OCI-LY7 (cell line): Measurements from ENCODE around the gene ZW10. TPM values are rescaled to one million over a fixed set of nuclear protein-coding genes. Genes with fewer than 3 reads are reported as not detected.
"Not testable (repeated sequence)": the region's sequence is repeated elsewhere in the genome, so short reads cannot be mapped to it uniquely, and the experiment has no call there.

ENCODE experiments used
- BruUV-seq: library from RNA; stranded (reverse); fragments of 400-500 nt; replicated peaks from 2 replicates; lab custom pipeline; 2021; lab: Mats Ljungman, UMichigan
- CTCF ChIA-PET: fragments of 300-600 bp; sonication (Branson Sonifier 250); formaldehyde crosslinking; loops from one replicate; lab custom pipeline; 2022; ENCODE audit warnings: antibody characterized with exemption; ENCODE audit not compliant: unreplicated experiment; lab: Charles Lee
- POLR2A ChIA-PET: fragments of 300-600 bp; sonication (Branson Sonifier 250); formaldehyde crosslinking; loops from one replicate; lab custom pipeline; 2022; ENCODE audit warnings: antibody characterized with exemption; lab: Charles Lee
- DNase-seq: peaks from one replicate; pipeline ENCODE4 v3.0.0-alpha.2; 2015; ENCODE audit warnings: low spot score
- H2AFZ ChIP-seq: fragments of 200-600 bp; sonication (generic), shearing (Covaris generic); 2 replicates; pipeline ENCODE4 v1.6.1; 2014; ENCODE audit warnings: mild to moderate bottlenecking, antibody characterized with exemption, low read length, moderate library complexity
- H3K27ac ChIP-seq: fragments of 200-600 bp; sonication (generic); 2 replicates; pipeline ENCODE4 v1.5.1; 2014; ENCODE audit warnings: mixed run types, low read depth, mild to moderate bottlenecking, moderate library complexity, low read length, inconsistent platforms; ENCODE audit not compliant: poor library complexity, severe bottlenecking
- H3K36me3 ChIP-seq: fragments of 200-600 bp; sonication (generic); 2 replicates; pipeline ENCODE4 v1.6.1; 2014; ENCODE audit warnings: mild to moderate bottlenecking, antibody characterized with exemption, low read length, moderate library complexity, mixed read lengths; ENCODE audit not compliant: insufficient read depth
- H3K4me1 ChIP-seq: fragments of 200-600 bp; sonication (generic); 2 replicates; pipeline ENCODE4 v1.5.1; 2014; ENCODE audit warnings: mild to moderate bottlenecking, low read length; ENCODE audit not compliant: insufficient read depth, poor library complexity, severe bottlenecking
- H3K4me2 ChIP-seq: fragments of 200-600 bp; sonication (generic); 2 replicates; pipeline ENCODE4 v1.6.1; 2014; ENCODE audit warnings: mild to moderate bottlenecking, low read length
- H3K4me3 ChIP-seq: fragments of 200-600 bp; sonication (generic); 2 replicates; pipeline ENCODE4 v1.5.1; 2014; ENCODE audit warnings: mild to moderate bottlenecking, low read depth, low read length; ENCODE audit not compliant: poor library complexity, severe bottlenecking
- H3K79me2 ChIP-seq: fragments of 200-600 bp; sonication (generic); 2 replicates; pipeline ENCODE4 v1.6.1; 2016; ENCODE audit warnings: low read depth, mild to moderate bottlenecking, low read length, moderate library complexity, mixed read lengths; ENCODE audit not compliant: insufficient read depth
- H3K9me2 ChIP-seq: fragments of 200-600 bp; sonication (generic); 2 replicates; pipeline ENCODE4 v1.6.1; 2016; ENCODE audit warnings: mild to moderate bottlenecking, low read length, mixed read lengths; ENCODE audit not compliant: insufficient read depth
- H3K9me3 ChIP-seq: fragments of 200-600 bp; sonication (generic); 2 replicates; pipeline ENCODE4 v1.6.1; 2014; ENCODE audit warnings: mild to moderate bottlenecking, mixed run types, low read length, mixed read lengths
- H4K20me1 ChIP-seq: fragments of 200-600 bp; sonication (generic); 2 replicates; pipeline ENCODE4 v1.6.1; 2014; ENCODE audit warnings: mild to moderate bottlenecking, antibody characterized with exemption, low read length, moderate library complexity, mixed read lengths; ENCODE audit not compliant: insufficient read depth
- EZH2phosphoT487 ChIP-seq: fragments of 200-600 bp; sonication (generic); IDR thresholded peaks from 2 replicates; pipeline ENCODE4 v1.6.1; 2018; ENCODE audit warnings: low read depth, borderline replicate concordance, mild to moderate bottlenecking, mixed run types, antibody characterized with exemption, low read length, moderate library complexity, mixed read lengths
- intact Hi-C: fragments of 100-400 bp; cut with micrococcal nuclease; formaldehyde crosslinking; loops from one replicate; pipeline ENCODE4 v1.10.0; 2022; ENCODE audit not compliant: unreplicated experiment
- total RNA-seq, 2 experiments: library from RNA; depleted of rRNA in 1 of 2; stranded (reverse); fragments of >200 nt in 1 of 2; shearing (Covaris generic) in 1 of 2; gene quantifications; 2 replicates each; pipeline ENCODE4 v1.2.3, GENCODE V29; 2014 to 2022
- TF ChIP-seq, protein P1 (sequence below): fragments of 200-600 bp; sonication (generic); conservative IDR thresholded peaks from 2 replicates; pipeline ENCODE4 v1.5.1; 2014; ENCODE audit warnings: mild to moderate bottlenecking, antibody characterized with exemption, low read length, moderate library complexity, mixed read lengths

Gene ZW10
- total RNA-seq, 2 experiments from 2014 or later, result 18.9 to 19.9 TPM

DNA sequence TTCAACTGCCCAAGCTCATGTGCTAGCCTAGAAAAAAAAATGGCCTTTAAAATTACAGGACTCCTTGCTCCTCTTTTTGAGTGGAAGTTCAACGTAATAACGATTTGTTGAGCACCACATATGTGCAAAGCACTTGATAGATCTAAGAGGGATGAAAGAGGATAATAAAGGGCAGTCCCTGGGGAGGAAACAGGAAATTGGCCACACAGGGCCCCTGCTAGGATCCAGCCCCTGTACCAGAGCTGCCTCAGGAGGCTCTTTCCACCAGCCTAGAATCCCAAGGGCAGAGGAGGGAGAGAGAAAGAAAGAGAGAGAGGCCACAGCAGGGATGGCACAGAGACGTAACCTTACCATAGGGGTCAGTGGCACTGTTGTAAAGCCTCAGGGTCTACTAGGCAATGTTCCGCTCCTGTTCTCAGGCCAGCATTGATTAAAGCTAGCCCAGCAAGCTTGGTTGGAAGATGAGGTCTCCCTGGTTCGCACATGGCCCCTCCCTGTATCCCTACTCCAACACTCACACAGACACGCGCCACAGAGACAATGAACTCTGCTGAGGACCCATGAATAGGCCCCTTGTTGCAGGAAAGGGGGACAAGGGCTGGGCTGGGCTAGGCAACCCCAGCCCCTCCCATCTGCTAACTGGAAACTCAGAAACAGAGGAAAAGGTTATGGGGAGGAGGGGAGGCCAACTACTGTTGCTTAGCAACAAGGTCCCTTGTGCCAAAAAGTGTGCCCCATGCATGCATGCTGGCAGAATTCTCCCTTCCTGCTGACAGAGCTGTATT is 67.4 kb downstream of the ZW10 start, which contains the start of gene TMPRSS5:
Gene TMPRSS5 (minus strand): TSS at position 438 of the 785 bp plus-strand sequence. CDS start 84 bp downstream, at position 354.
- CTCF ChIA-PET, result no interaction called here
- POLR2A ChIA-PET, result no interaction called here
- TF ChIP-seq EZH2phosphoT487, result no peak
- TF ChIP-seq, protein P1, sequence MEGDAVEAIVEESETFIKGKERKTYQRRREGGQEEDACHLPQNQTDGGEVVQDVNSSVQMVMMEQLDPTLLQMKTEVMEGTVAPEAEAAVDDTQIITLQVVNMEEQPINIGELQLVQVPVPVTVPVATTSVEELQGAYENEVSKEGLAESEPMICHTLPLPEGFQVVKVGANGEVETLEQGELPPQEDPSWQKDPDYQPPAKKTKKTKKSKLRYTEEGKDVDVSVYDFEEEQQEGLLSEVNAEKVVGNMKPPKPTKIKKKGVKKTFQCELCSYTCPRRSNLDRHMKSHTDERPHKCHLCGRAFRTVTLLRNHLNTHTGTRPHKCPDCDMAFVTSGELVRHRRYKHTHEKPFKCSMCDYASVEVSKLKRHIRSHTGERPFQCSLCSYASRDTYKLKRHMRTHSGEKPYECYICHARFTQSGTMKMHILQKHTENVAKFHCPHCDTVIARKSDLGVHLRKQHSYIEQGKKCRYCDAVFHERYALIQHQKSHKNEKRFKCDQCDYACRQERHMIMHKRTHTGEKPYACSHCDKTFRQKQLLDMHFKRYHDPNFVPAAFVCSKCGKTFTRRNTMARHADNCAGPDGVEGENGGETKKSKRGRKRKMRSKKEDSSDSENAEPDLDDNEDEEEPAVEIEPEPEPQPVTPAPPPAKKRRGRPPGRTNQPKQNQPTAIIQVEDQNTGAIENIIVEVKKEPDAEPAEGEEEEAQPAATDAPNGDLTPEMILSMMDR, result no peak
- Histone ChIP-seq H3K4me1 (no peaks in the 10 kb centered on the region), H3K9me3 (no peaks in the 10 kb centered on the region), H3K27ac (no peak within 1 kb of the TSS), H3K4me3 (no peak within 1 kb of the TSS), H3K79me2 (no peaks in the 10 kb centered on the region), H3K36me3 (no peaks in the 10 kb centered on the region), H4K20me1 (no peaks in the 10 kb centered on the region), H3K9me2 (no peaks in the 10 kb centered on the region), H3K4me2 (no peak within 1 kb of the TSS), H2AFZ (no peak within 1 kb of the TSS)
- intact Hi-C loops, result no loop called here
- DNase-seq, result no peak
- BruUV-seq, result no TSS peak

DNA sequence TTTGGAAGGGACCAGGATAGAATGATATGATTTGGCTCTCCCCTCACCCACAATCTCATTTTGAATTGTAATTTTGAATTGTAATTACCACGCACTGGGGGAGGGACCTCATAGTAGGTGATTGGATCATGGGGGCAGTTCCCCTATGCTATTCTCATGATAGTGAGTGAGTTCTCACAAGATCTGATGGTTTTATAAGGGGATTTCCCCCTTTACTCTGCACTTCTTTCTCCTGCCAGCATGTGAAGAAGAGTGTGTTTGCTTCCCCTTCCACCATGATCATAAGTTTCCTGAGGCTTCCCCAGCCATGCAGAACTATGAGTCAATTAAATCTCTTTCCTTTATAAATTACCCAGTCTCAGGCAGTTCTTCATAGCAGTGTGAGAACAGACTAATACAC is 69.9 kb downstream of the ZW10 start:
- H3K9me3 ChIP-seq, BruUV-seq, H3K4me3 ChIP-seq, POLR2A ChIA-PET, H3K79me2 ChIP-seq, H3K4me1 ChIP-seq, H3K36me3 ChIP-seq, H3K9me2 ChIP-seq, DNase-seq, H4K20me1 ChIP-seq, H2AFZ ChIP-seq, H3K4me2 ChIP-seq, CTCF ChIA-PET, intact Hi-C loops, H3K27ac ChIP-seq: not testable (repeated sequence)

DNA sequence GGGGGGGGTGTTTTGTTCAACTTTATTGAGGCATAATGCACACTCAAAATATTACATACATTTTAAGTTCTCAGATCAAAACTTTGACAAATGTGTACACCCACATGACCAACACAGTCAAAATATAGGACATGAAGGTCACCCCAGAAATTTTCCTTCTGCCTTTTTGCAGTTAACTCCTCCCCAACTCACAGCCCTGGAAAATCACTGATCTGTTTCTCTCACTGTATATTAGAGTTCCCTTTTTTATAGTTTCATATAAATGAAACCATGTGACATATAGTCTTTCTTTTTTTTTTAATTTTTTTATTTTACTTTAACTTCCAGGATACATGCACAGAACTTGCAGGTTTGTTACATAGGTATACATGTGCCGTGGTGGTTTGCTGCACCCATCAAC is 72.0 kb downstream of the ZW10 start:
- H3K79me2 ChIP-seq, result no peaks in the 10 kb centered on the region
- no peak overlapping the region for H2AFZ ChIP-seq
- no peak overlapping the region for H3K4me3 ChIP-seq
- no peak for TF ChIP-seq EZH2phosphoT487
- TF ChIP-seq, protein P1, result no peak
- ChIA-PET POLR2A (no interaction called here), CTCF (no interaction called here)
- BruUV-seq, result no TSS peak
- no peaks in the 10 kb centered on the region for H3K9me3 ChIP-seq
- H3K9me2 ChIP-seq, result no peaks in the 10 kb centered on the region
- no peaks in the 10 kb centered on the region for H4K20me1 ChIP-seq
- no peaks in the 10 kb centered on the region for H3K36me3 ChIP-seq
- no peak overlapping the region for H3K27ac ChIP-seq
- intact Hi-C loops, result no loop called here
- no peak overlapping the region for H3K4me2 ChIP-seq
- H3K4me1 ChIP-seq, result no peaks in the 10 kb centered on the region
- no peak for DNase-seq
